22Rv1 (cell line): ENCODE results near the gene HSD17B11.

Source experiments
- CTCF ChIP-seq: fragments of 450-650 bp; IDR thresholded peaks from 2 replicates; pipeline ENCODE4 v1.5.1; 2017; ENCODE audit warnings: mild to moderate bottlenecking
- ZFX ChIP-seq: fragments of 450-650 bp; IDR thresholded peaks from 2 replicates; pipeline ENCODE4 v1.6.1; 2017; ENCODE audit warnings: antibody characterized with exemption, borderline replicate concordance

GRCh38 chr4:87382931-87383330 is 8.1 kb downstream of the HSD17B11 start:
- TF ChIP-seq CTCF (no peak), ZFX (no peak)
